Prostate gland (tissue), 2 donors: Measurements from ENCODE around the gene SUSD3.

Source experiments
- POLR2AphosphoS5 ChIP-seq: sonication (generic); formaldehyde crosslinking; IDR thresholded peaks from one replicate; pipeline ENCODE4 v1.6.1; 2017; ENCODE audit warnings: antibody characterized with exemption
- TF ChIP-seq, protein P1 (sequence below), 4 experiments: fragments of 200-600 bp in 2 of 4; fragments of 450-650 bp in 2 of 4; sonication (generic) in 2 of 4; IDR thresholded peaks; 1 replicate in 3 of 4; 2 replicates in 1 of 4; pipeline ENCODE4 v1.5.1; 2016 to 2019; ENCODE audit warnings: antibody characterized with exemption in 4 of 4, mild to moderate bottlenecking in 2 of 4, moderate library complexity in 2 of 4

GRCh38 chr9:93127395-93127911 lies 69.0 kb downstream of the SUSD3 start:
- no peak for TF ChIP-seq POLR2AphosphoS5
- TF ChIP-seq, protein P1, sequence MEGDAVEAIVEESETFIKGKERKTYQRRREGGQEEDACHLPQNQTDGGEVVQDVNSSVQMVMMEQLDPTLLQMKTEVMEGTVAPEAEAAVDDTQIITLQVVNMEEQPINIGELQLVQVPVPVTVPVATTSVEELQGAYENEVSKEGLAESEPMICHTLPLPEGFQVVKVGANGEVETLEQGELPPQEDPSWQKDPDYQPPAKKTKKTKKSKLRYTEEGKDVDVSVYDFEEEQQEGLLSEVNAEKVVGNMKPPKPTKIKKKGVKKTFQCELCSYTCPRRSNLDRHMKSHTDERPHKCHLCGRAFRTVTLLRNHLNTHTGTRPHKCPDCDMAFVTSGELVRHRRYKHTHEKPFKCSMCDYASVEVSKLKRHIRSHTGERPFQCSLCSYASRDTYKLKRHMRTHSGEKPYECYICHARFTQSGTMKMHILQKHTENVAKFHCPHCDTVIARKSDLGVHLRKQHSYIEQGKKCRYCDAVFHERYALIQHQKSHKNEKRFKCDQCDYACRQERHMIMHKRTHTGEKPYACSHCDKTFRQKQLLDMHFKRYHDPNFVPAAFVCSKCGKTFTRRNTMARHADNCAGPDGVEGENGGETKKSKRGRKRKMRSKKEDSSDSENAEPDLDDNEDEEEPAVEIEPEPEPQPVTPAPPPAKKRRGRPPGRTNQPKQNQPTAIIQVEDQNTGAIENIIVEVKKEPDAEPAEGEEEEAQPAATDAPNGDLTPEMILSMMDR (IDR thresholded peaks at IDR 0.05): no peak
